Lower lobe of right lung (tissue), 1 donor: ENCODE data around the gene RNASE13. TPM values are rescaled to one million over a fixed set of nuclear protein-coding genes. Genes with fewer than 3 reads are reported as not detected.

Source experiments
- microRNA-seq: library from miRNA; unstranded; fragments of <30 nt; microRNA quantifications from one replicate; pipeline ENCODE4 v1.2.0, GENCODE V29; 2020; ENCODE audit warnings: borderline number of aligned reads
- total RNA-seq: library from RNA; stranded (reverse); fragmentation: NEBNext Ultra II Directional; extraction: Animal tissue kit (Norgen Biotek cat#: 25700); gene quantifications from one replicate; pipeline ENCODE4 v1.2.1, GENCODE V29; 2021
- donor health status: DM: no; HTN: yes; CAD: no; lungs with severe emphysema.

RNASE13 gene
- total RNA-seq, 1 donor from 2014 or later, result not detected

Small RNA genes within 50 kb of the gene (microRNA-seq; reads per million reads assigned to microRNA genes)
- gene MIR6717, result not detected

Other genes with a start within 250 kb of the RNASE13 start
- 694 TPM for gene RNASE1, start 232.0 kb downstream of the RNASE13 start, total RNA-seq
- not detected for gene RNASE3, start 143.4 kb downstream of the RNASE13 start, total RNA-seq
- 6.0 TPM for gene RNASE2, start 79.3 kb downstream of the RNASE13 start, total RNA-seq
- gene METTL17, start 44.8 kb downstream of the RNASE13 start, total RNA-seq, result 62.2 TPM
- not detected for gene SLC39A2, start 35.5 kb downstream of the RNASE13 start, total RNA-seq
- gene NDRG2, start 9.7 kb downstream of the RNASE13 start, total RNA-seq, result 92.7 TPM
- gene TPPP2, start 4.6 kb downstream of the RNASE13 start, total RNA-seq, result not detected
- not detected for gene RNASE7, start 7.6 kb upstream of the RNASE13 start, total RNA-seq
- not detected for gene RNASE8, start 23.0 kb upstream of the RNASE13 start, total RNA-seq
- gene ARHGEF40, start 35.5 kb upstream of the RNASE13 start, total RNA-seq, result 28.5 TPM
- gene ZNF219, start 63.8 kb upstream of the RNASE13 start, total RNA-seq, result 46.1 TPM
- gene TMEM253, start 66.3 kb upstream of the RNASE13 start, total RNA-seq, result 0.50 TPM
- gene OR5AU1, start 121.3 kb upstream of the RNASE13 start, total RNA-seq, result not detected
- gene HNRNPC, start 234.6 kb upstream of the RNASE13 start, total RNA-seq, result 388 TPM
- gene RPGRIP1, start 245.3 kb upstream of the RNASE13 start, total RNA-seq, result 1.1 TPM